Progenitor cell of endocrine pancreas (in vitro differentiated cells): ENCODE measurements around the gene IQCE. TPM values are rescaled to one million over a fixed set of nuclear protein-coding genes. Genes with fewer than 3 reads are reported as not detected.
"Not testable (repeated sequence)": the region's sequence is repeated elsewhere in the genome, so short reads cannot be mapped to it uniquely, and the experiment has no call there.

Experiments used
- DNase-seq: peaks from one replicate; pipeline ENCODE4 v3.0.0; 2021; ENCODE audit warnings: low spot score; ENCODE audit not compliant: unreplicated experiment
- H3K27ac Mint-ChIP-seq: 2 replicates; pipeline ENCODE4 v1.8.0; 2021; ENCODE audit warnings: mild to moderate bottlenecking, moderate library complexity, mixed read lengths
- H3K27me3 Mint-ChIP-seq: 2 replicates; pipeline ENCODE4 v1.8.0; 2021; ENCODE audit warnings: mixed read lengths
- H3K36me3 Mint-ChIP-seq: 2 replicates; pipeline ENCODE4 v1.8.0; 2022; ENCODE audit warnings: mixed read lengths; ENCODE audit not compliant: insufficient read depth
- H3K4me1 Mint-ChIP-seq: 2 replicates; pipeline ENCODE4 v1.8.0; 2021; ENCODE audit warnings: low read depth, mixed read lengths
- H3K4me3 Mint-ChIP-seq: 2 replicates; pipeline ENCODE4 v1.8.0; 2021; ENCODE audit warnings: low read depth, mild to moderate bottlenecking, moderate library complexity, mixed read lengths
- H3K9me3 Mint-ChIP-seq: 2 replicates; pipeline ENCODE4 v1.8.0; 2021; ENCODE audit warnings: low read depth, mixed read lengths
- total RNA-seq: library from RNA; stranded (reverse); gene quantifications from 2 replicates; pipeline ENCODE4 v1.2.1, GENCODE V29; 2021
- TF ChIP-seq, protein P1 (sequence below): fragments of 200-600 bp; sonication (generic); IDR thresholded peaks from one replicate; pipeline ENCODE4 v1.5.0; 2021; ENCODE audit warnings: antibody characterized with exemption, mild to moderate bottlenecking; ENCODE audit not compliant: unreplicated experiment

IQCE gene
- total RNA-seq, 1 donor from 2014 or later: 32.5 TPM

DNA sequence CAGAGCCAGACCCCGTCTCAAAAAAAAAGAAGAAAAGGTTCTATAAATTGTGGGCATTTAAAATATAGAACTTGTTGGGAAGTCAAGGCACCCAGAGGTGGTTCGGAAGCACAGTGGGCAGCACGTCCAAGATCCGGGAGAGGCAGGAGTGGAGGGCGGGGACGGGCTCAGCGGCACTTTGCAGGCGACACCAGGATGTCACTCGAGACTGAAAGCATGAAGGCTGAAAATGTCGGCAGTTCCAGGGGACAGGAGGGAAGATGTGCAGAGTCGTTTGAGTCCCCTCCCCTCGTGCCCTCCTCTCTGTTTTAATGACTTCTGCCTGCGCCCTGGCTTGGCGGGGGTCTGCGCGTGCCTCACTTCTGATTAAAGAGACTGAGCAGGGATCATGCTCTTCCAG is 30.6 kb downstream of the IQCE start:
- no peak overlapping the region for H3K27ac Mint-ChIP-seq
- H3K27me3 Mint-ChIP-seq: no peaks in the 10 kb centered on the region
- DNase-seq: no peak
- TF ChIP-seq, protein P1, sequence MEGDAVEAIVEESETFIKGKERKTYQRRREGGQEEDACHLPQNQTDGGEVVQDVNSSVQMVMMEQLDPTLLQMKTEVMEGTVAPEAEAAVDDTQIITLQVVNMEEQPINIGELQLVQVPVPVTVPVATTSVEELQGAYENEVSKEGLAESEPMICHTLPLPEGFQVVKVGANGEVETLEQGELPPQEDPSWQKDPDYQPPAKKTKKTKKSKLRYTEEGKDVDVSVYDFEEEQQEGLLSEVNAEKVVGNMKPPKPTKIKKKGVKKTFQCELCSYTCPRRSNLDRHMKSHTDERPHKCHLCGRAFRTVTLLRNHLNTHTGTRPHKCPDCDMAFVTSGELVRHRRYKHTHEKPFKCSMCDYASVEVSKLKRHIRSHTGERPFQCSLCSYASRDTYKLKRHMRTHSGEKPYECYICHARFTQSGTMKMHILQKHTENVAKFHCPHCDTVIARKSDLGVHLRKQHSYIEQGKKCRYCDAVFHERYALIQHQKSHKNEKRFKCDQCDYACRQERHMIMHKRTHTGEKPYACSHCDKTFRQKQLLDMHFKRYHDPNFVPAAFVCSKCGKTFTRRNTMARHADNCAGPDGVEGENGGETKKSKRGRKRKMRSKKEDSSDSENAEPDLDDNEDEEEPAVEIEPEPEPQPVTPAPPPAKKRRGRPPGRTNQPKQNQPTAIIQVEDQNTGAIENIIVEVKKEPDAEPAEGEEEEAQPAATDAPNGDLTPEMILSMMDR: no peak
- H3K4me1 Mint-ChIP-seq: peaks cover 2% of the 10 kb centered on the region
- H3K36me3 Mint-ChIP-seq: peaks cover 16% of the 10 kb centered on the region
- no peaks in the 10 kb centered on the region for H3K9me3 Mint-ChIP-seq
- no peak overlapping the region for H3K4me3 Mint-ChIP-seq

DNA sequence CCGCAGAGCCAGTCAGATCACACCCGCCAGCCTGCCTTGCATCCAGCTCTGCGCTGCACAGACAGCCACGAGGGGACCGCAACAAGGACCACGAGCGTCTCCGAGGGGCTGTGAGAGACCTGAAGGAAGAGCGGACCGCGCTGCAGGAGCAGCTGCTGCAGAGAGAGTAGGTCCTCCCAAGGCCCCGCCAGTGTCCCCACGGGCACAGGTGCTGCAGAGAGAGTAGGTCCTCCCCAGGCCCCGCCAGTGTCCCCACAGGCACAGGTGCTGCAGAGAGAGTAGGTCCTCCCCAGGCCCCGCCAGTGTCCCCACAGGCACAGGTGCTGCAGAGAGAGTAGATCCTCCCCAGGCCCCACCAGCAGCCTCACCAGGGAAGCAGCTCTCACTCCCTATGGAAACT is 31.2 kb downstream of the IQCE start:
- not testable (repeated sequence) for H3K4me3 Mint-ChIP-seq, DNase-seq, H3K27me3 Mint-ChIP-seq, H3K4me1 Mint-ChIP-seq, H3K27ac Mint-ChIP-seq, H3K9me3 Mint-ChIP-seq
- peaks cover 14% of the 10 kb centered on the region for H3K36me3 Mint-ChIP-seq

DNA sequence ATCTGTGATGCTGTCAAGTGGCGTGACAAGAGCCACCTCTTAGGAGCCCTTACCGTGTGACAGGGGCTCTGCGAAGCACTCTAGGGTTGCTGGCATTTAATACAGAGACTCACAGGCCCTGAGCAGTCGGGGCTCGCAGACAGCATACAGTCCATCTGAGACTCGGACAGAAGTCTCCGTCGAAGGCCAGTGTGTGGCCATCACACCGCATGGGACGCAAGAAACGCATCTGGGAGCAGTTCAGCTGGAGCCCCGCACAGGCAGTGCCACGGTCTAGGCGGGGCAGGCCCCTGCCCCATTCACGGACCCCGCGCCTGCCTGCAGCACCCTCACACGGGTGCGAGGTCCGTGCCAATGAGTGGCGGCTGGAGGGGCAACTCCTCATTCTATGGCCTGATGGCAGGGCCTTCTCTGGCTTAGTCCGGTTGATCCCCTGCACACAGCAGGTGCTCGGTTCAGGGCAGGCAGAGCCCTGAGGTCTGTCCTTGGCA is 33.6 kb downstream of the IQCE start:
- TF ChIP-seq, protein P1: no peak
- H3K9me3 Mint-ChIP-seq: no peaks in the 10 kb centered on the region
- no peak for DNase-seq
- no peak overlapping the region for H3K4me3 Mint-ChIP-seq
- no peaks in the 10 kb centered on the region for H3K4me1 Mint-ChIP-seq
- H3K27me3 Mint-ChIP-seq: no peaks in the 10 kb centered on the region
- peaks cover 21% of the 10 kb centered on the region for H3K36me3 Mint-ChIP-seq
- no peak overlapping the region for H3K27ac Mint-ChIP-seq

DNA sequence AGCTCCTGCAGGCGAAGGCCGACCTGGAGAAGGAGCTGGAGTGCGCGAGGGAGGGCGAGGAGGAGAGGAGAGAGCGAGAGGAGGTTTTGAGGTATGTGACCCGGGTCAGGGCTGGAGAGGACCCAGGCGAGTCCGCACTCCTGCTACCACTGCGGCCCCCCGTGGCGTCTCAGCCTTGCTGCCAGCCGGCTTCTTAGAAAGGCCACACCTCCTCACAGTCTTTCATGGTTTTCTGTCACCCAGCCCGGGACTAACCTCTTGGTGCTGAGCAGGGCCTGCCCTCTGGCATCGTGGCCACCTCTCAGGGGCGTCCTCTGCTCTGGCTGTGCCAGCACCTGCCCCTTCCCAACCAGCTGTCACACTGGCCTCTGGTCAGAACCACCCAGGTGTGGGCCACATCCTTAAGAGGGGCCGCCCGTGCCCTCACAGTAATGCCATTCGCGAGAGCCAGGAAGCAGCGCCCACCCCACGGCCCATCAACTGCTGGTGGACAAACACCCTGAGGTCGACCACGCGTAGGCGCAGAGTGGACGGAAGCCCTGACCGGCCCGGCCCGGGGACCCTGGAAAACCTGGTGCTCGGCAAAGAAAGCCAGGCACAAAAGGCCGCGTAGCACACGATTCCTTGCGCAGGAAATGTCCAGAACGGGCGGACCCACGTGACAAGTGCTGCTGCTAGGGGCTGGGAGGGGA is 34.4 kb downstream of the IQCE start:
- peaks cover 20% of the 10 kb centered on the region for H3K36me3 Mint-ChIP-seq
- TF ChIP-seq, protein P1: no peak
- no peaks in the 10 kb centered on the region for H3K9me3 Mint-ChIP-seq
- H3K27ac Mint-ChIP-seq: no peak overlapping the region
- H3K4me3 Mint-ChIP-seq: no peak overlapping the region
- no peaks in the 10 kb centered on the region for H3K4me1 Mint-ChIP-seq
- no peak for DNase-seq
- H3K27me3 Mint-ChIP-seq: no peaks in the 10 kb centered on the region

DNA sequence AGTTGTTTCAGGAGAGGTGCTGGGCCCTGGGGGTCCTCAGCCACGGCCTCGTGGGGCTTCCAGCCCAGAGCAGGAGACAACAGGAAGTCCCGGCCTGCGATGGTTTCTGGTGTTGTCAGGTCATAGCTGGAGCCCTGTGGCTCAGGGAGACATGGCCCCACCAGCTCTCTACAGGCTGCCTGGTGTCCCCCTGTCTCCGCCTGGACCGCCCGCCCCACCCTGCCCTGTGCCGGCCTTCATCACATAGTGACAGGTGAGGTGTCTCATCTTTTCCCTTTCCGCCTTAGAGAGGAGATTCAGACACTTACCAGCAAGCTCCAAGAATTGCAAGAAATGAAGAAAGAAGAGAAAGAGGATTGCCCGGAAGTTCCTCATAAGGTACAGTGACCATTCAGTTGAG is 35.8 kb downstream of the IQCE start:
- Mint-ChIP-seq H3K4me3 (no peak overlapping the region), H3K27me3 (no peaks in the 10 kb centered on the region), H3K36me3 (peaks cover 27% of the 10 kb centered on the region), H3K9me3 (no peaks in the 10 kb centered on the region), H3K4me1 (no peaks in the 10 kb centered on the region), H3K27ac (no peak overlapping the region)
- TF ChIP-seq, protein P1: no peak
- DNase-seq: no peak

DNA sequence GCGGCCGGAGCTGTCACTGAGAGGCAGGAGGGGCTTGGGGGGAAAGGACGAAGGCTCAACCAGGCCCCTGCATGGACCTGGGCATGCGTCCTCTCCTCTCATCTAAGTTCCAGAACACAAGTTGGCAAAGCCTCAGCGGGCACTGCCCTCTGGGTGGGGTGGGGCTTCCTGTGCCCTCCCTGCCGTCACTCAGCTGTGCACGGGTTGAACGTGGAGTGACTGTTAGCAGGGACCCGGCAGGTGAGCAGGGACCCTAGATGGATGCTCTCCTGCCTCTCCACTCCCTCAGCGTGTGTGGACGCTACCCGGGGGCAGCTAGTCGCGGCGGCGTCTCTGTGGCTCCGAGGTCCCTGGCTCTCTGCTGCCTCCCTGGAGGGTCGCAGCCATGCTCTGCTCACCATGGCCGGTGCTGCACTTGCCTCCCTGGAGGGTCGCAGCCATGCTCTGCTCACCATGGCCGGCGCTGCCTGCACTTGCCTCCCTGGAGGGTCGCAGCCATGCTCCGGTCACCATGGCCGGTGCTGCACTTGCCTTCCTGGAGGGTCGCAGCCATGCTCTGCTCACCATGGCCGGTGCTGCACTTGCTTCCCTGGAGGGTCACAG is 36.6 kb downstream of the IQCE start:
- Mint-ChIP-seq H3K9me3 (no peaks in the 10 kb centered on the region), H3K27ac (no peak overlapping the region), H3K4me3 (no peak overlapping the region), H3K4me1 (no peaks in the 10 kb centered on the region), H3K27me3 (no peaks in the 10 kb centered on the region), H3K36me3 (peaks cover 28% of the 10 kb centered on the region)
- TF ChIP-seq, protein P1: no peak
- no peak for DNase-seq
